Measurements from ENCODE around the gene PSMB2.
A peak's percentile ranks its signal among the peaks of the same experiment; 100 is the strongest.

PSMB2 gene

DNA sequence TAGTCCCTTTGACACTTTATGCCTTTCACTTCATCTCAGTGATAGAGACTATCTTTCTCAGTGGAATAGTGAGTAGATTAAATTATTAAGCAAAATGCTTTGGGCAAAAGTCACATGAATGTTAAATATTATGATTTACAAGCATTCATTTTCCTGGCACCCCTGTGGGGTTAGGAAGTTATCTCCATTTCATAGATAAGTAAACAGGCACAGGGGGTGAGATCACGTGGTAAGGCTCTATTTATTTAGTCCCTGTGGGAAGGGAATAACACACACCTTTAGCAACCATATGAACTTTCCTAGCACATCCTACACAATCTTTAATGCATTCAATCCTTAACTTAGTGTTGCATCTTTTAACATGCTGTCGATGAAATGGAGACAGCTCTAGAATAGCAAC, 12.3 kb downstream of the PSMB2 start:
- H3K4me3 ChIP-seq (ENCODE audit: low read depth, low read length): no peak overlapping the region
- no peak overlapping the region for H3K27ac ChIP-seq (ENCODE audit: extremely low read depth, low read depth, low read length)
- H3K4me1 ChIP-seq (ENCODE audit: control insufficient read depth, insufficient read depth, low read length): peaks cover 5% of the 10 kb centered on the region
- POLR2A ChIA-PET: interaction anchor here (1.4 kb wide), 1 partner anchor 86 kb away, joined by 3 read pairs; no protein-coding TSS in a partner anchor
- no peaks in the 10 kb centered on the region for H3K9me3 ChIP-seq (ENCODE audit: control insufficient read depth, insufficient read depth, low read depth, low read length)
- H3K36me3 ChIP-seq (ENCODE audit: control insufficient read depth in 2 of 2, insufficient read depth in 1 of 2, low read length in 2 of 2): peaks cover 48 to 88% of the 10 kb centered on the region in 2 experiments
- CTCF ChIA-PET: interaction anchor here (0.7 to 2.6 kb wide), 2 partner anchors 60 to 100 kb away, joined by 3 to 8 read pairs; no protein-coding TSS in a partner anchor
- TF ChIP-seq MZF1 (tag by site-specific recombination; IDR thresholded peaks at IDR 0.05; ENCODE audit: borderline replicate concordance) (no peak), PRDM2 (tag by site-specific recombination; IDR thresholded peaks at IDR 0.05; ENCODE audit: borderline replicate concordance) (no peak), GLIS1 (tag by site-specific recombination; IDR thresholded peaks at IDR 0.05) (peak; percentile 68), ZNF324 (tag by site-specific recombination; IDR thresholded peaks at IDR 0.05) (no peak), ZNF548 (tag by site-specific recombination; IDR thresholded peaks at IDR 0.05) (no peak), ZNF292 (tag by site-specific recombination; IDR thresholded peaks at IDR 0.05; ENCODE audit: borderline replicate concordance, low read depth) (no peak), ZNF23 (tag by site-specific recombination; IDR thresholded peaks at IDR 0.05; ENCODE audit: borderline replicate concordance) (no peak), REST (tag by site-specific recombination; IDR thresholded peaks at IDR 0.05) (no peak), KLF16 (tag by site-specific recombination; IDR thresholded peaks at IDR 0.05) (no peak), ZIC2 (tag by site-specific recombination; IDR thresholded peaks at IDR 0.05) (peak; percentile 46), ZBTB7A (tag by site-specific recombination; IDR thresholded peaks at IDR 0.05; ENCODE audit: low read depth) (no peak), KLF1 (tag by site-specific recombination; IDR thresholded peaks at IDR 0.05) (no peak), ZNF529 (tag by site-specific recombination; IDR thresholded peaks at IDR 0.05; ENCODE audit: insufficient replicate concordance) (no peak), BCL6B (tag by site-specific recombination; IDR thresholded peaks at IDR 0.05) (no peak), ZNF626 (tag by site-specific recombination; IDR thresholded peaks at IDR 0.05) (no peak), IKZF3 (tag by site-specific recombination; IDR thresholded peaks at IDR 0.05) (peak; percentile 78), ZNF654 (tag by site-specific recombination; IDR thresholded peaks at IDR 0.05; ENCODE audit: low read depth) (no peak), ZNF24 (tag by site-specific recombination; IDR thresholded peaks at IDR 0.05) (no peak), ZXDB (tag by site-specific recombination; IDR thresholded peaks at IDR 0.05) (no peak), ZNF184 (tag by site-specific recombination; IDR thresholded peaks at IDR 0.05) (no peak), ZNF830 (tag by site-specific recombination; IDR thresholded peaks at IDR 0.05; ENCODE audit: low read depth) (no peak), SALL2 (tag by site-specific recombination; IDR thresholded peaks at IDR 0.05; ENCODE audit: borderline replicate concordance) (no peak), GLI4 (tag by site-specific recombination; IDR thresholded peaks at IDR 0.05) (no peak), ZNF791 (tag by site-specific recombination; IDR thresholded peaks at IDR 0.05) (no peak)
- TF ChIP-seq, protein P1, sequence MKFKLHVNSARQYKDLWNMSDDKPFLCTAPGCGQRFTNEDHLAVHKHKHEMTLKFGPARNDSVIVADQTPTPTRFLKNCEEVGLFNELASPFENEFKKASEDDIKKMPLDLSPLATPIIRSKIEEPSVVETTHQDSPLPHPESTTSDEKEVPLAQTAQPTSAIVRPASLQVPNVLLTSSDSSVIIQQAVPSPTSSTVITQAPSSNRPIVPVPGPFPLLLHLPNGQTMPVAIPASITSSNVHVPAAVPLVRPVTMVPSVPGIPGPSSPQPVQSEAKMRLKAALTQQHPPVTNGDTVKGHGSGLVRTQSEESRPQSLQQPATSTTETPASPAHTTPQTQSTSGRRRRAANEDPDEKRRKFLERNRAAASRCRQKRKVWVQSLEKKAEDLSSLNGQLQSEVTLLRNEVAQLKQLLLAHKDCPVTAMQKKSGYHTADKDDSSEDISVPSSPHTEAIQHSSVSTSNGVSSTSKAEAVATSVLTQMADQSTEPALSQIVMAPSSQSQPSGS (tag by site-specific recombination; IDR thresholded peaks at IDR 0.05; ENCODE audit: low read depth): no peak

Measured in HEK293 (cell line).